K562 (cell line): ENCODE results near the gene PTCRA. TPM values are rescaled to one million over a fixed set of nuclear protein-coding genes. Genes with fewer than 3 reads are reported as not detected.
"Not testable (repeated sequence)": the region's sequence is repeated elsewhere in the genome, so short reads cannot be mapped to it uniquely, and the experiment has no call there.

Experiments
- ATAC-seq: fragments of 200-7000 bp; cut with Tn5 transposase; 3 replicates; pipeline ENCODE4 v1.9.1; 2020; ENCODE audit warnings: moderate library complexity
- BruUV-seq: library from RNA; stranded (reverse); fragments of 400-500 nt; replicated peaks from 2 replicates; lab custom pipeline; 2021; lab: Mats Ljungman, UMichigan
- CTCF ChIA-PET: fragments of 300-600 bp; formaldehyde crosslinking; extraction: SDS; loops from one replicate; lab custom pipeline; 2021; ENCODE audit warnings: low intra/inter-chr PET ratio; lab: Yijun Ruan, JAX
- POLR2A ChIA-PET: fragments of 300-600, 350-650 bp; sonication (Branson Sonifier 250); formaldehyde crosslinking; extraction: SDS; loops from one replicate; lab custom pipeline; 2021; ENCODE audit warnings: antibody characterized with exemption, inconsistent platforms; lab: Yijun Ruan, JAX
- DNase-seq, 4 experiments: peaks; one replicate each; pipeline versions ENCODE4 v3.0.0 to v3.0.0-alpha.2; 2011 to 2018; ENCODE audit warnings: low spot score in 3 of 4, mixed read lengths in 3 of 4; ENCODE audit errors: extremely low read depth in 1 of 4
- FAIRE-seq: peaks from 2 replicates; lab custom pipeline; 2011; peaks lifted over from hg19 to GRCh38; lab: Jason Lieb, UNC
- H2AFZ ChIP-seq: 2 replicates; pipeline ENCODE4 v1.6.0; 2011; ENCODE audit warnings: low read depth, low read length, control low read depth, inconsistent platforms
- H3K27ac ChIP-seq: fragments of 200-600 bp; 3 replicates; pipeline ENCODE4 v1.8.0; 2011; ENCODE audit warnings: low read depth, mild to moderate bottlenecking, control low read depth, inconsistent platforms, low read length, moderate library complexity, mixed read lengths; ENCODE audit errors: extremely low read depth
- H3K27me3 ChIP-seq, 2 experiments: fragments of 300-600 bp in 1 of 2; 2 replicates in 1 of 2; 3 replicates in 1 of 2; pipeline versions ENCODE4 v1.6.0 to v1.8.0; 2011; ENCODE audit warnings: inconsistent platforms in 2 of 2, low read length in 2 of 2, mild to moderate bottlenecking in 1 of 2, mixed read lengths in 1 of 2, moderate library complexity in 1 of 2; ENCODE audit not compliant: control insufficient read depth in 2 of 2, insufficient read depth in 2 of 2
- H3K36me3 ChIP-seq: fragments of 300-600 bp; 3 replicates; pipeline ENCODE4 v1.8.0; 2011; ENCODE audit warnings: mild to moderate bottlenecking, low read length, inconsistent platforms; ENCODE audit not compliant: control insufficient read depth, insufficient read depth
- H3K4me1 ChIP-seq, 2 experiments: fragments of 200-600 bp in 1 of 2; replicated peaks in 1 of 2; 2 replicates in 1 of 2; 3 replicates in 1 of 2; pipeline versions ENCODE4 v1.5.1 to v1.8.0; 2011; ENCODE audit warnings: inconsistent platforms in 2 of 2, low read length in 2 of 2, mild to moderate bottlenecking in 1 of 2, mixed read lengths in 1 of 2, moderate library complexity in 1 of 2; ENCODE audit not compliant: control insufficient read depth in 2 of 2, insufficient read depth in 2 of 2
- H3K4me2 ChIP-seq: 2 replicates; pipeline ENCODE4 v1.6.1; 2011; ENCODE audit warnings: low read length, control low read depth, inconsistent platforms, mixed read lengths; ENCODE audit not compliant: insufficient read depth
- H3K4me3 ChIP-seq: fragments of 200-600 bp; sonication (generic), shearing (Covaris generic); 2 replicates; pipeline ENCODE4 v1.5.1; 2016; ENCODE audit warnings: control low read depth, inconsistent platforms
- H3K79me2 ChIP-seq: fragments of 200-600 bp; 3 replicates; pipeline ENCODE4 v1.8.0; 2011; ENCODE audit warnings: low read length, inconsistent platforms; ENCODE audit not compliant: control insufficient read depth, insufficient read depth
- H3K9ac ChIP-seq, 2 experiments: 2 replicates each; pipeline versions ENCODE4 v1.6.0 to v1.6.1; 2011; ENCODE audit warnings: low read depth in 2 of 2, low read length in 2 of 2, control low read depth in 1 of 2, inconsistent platforms in 1 of 2, mild to moderate bottlenecking in 1 of 2, mixed read lengths in 1 of 2; ENCODE audit not compliant: insufficient read depth in 1 of 2
- H3K9me1 ChIP-seq: one replicate; pipeline ENCODE4 v1.6.0; 2011; ENCODE audit warnings: inconsistent platforms, mild to moderate bottlenecking, low read length, moderate library complexity; ENCODE audit not compliant: control insufficient read depth, insufficient read depth
- H3K9me3 ChIP-seq: replicated peaks from 2 replicates; pipeline ENCODE4 v1.5.1; 2011; ENCODE audit warnings: low read depth, low read length, inconsistent platforms; ENCODE audit not compliant: control insufficient read depth, insufficient read depth
- H4K20me1 ChIP-seq: replicated peaks from 2 replicates; pipeline ENCODE4 v1.6.1; 2011; ENCODE audit warnings: low read length, inconsistent platforms, mixed read lengths; ENCODE audit not compliant: control insufficient read depth, insufficient read depth
- BHLHE40 ChIP-seq: IDR thresholded peaks from 2 replicates; pipeline ENCODE4 v1.6.1; 2011; ENCODE audit warnings: low read length, improper control_type of control experiment
- CTBP1 ChIP-seq: fragments of 450-650 bp; IDR thresholded peaks from 2 replicates; pipeline ENCODE4 v1.6.1; 2016; ENCODE audit warnings: borderline replicate concordance
- GATA2 ChIP-seq: sonication (generic); formaldehyde crosslinking; IDR thresholded peaks from 2 replicates; pipeline ENCODE4 v1.4.0; 2020; ENCODE audit warnings: mild to moderate bottlenecking, missing genetic modification reagents
- GATAD2A ChIP-seq: fragments of 450-650 bp; IDR thresholded peaks from 2 replicates; pipeline ENCODE4 v1.6.1; 2017
- HDAC1 ChIP-seq, 2 experiments: fragments of 450-650 bp; IDR thresholded peaks; 2 replicates each; pipeline ENCODE4 v1.6.1; 2016 to 2017; ENCODE audit warnings: inconsistent platforms in 1 of 2, mild to moderate bottlenecking in 1 of 2, moderate library complexity in 1 of 2
- HES1 ChIP-seq: fragments of 450-650 bp; IDR thresholded peaks from 2 replicates; pipeline ENCODE4 v1.6.1; 2016; ENCODE audit warnings: low read depth, mild to moderate bottlenecking, moderate library complexity
- L3MBTL2 ChIP-seq: fragments of 450-650 bp; IDR thresholded peaks from 2 replicates; pipeline ENCODE4 v1.6.1; 2016; ENCODE audit warnings: mild to moderate bottlenecking, moderate library complexity
- LEF1 ChIP-seq: fragments of 450-650 bp; IDR thresholded peaks from 2 replicates; pipeline ENCODE4 v1.6.1; 2016; ENCODE audit warnings: mild to moderate bottlenecking
- MTA2 ChIP-seq: fragments of 450-650 bp; IDR thresholded peaks from 2 replicates; pipeline ENCODE4 v1.6.1; 2016; ENCODE audit warnings: low read depth
- NCOR1 ChIP-seq: fragments of 450-650 bp; IDR thresholded peaks from 2 replicates; pipeline ENCODE4 v1.6.1; 2016; ENCODE audit warnings: mild to moderate bottlenecking, moderate library complexity
- NR1H2 ChIP-seq: sonication (generic); formaldehyde crosslinking; IDR thresholded peaks from 2 replicates; pipeline ENCODE4 v1.4.0; 2020; ENCODE audit warnings: mild to moderate bottlenecking, missing genetic modification reagents
- POLR2B ChIP-seq: fragments of 450-650 bp; IDR thresholded peaks from 2 replicates; pipeline ENCODE4 v1.6.1; 2018; ENCODE audit warnings: low read depth; ENCODE audit not compliant: partially characterized antibody
- RNF2 ChIP-seq: sonication (generic); IDR thresholded peaks from 2 replicates; pipeline ENCODE4 v1.6.1; 2016
- SPI1 ChIP-seq: IDR thresholded peaks from 2 replicates; pipeline ENCODE4 v1.6.1; 2011; ENCODE audit warnings: low read depth, low read length, control low read depth, borderline replicate concordance
- TEAD1 ChIP-seq, 2 experiments: fragments of 450-650 bp in 1 of 2; sonication (generic) in 1 of 2; formaldehyde crosslinking; IDR thresholded peaks; 2 replicates each; pipeline versions ENCODE4 v1.4.0 to v1.8.0; 2020 to 2022; ENCODE audit warnings: mild to moderate bottlenecking in 2 of 2, missing genetic modification reagents in 1 of 2
- TFAP4 ChIP-seq: sonication (generic); formaldehyde crosslinking; IDR thresholded peaks from 2 replicates; pipeline ENCODE4 v1.8.0; 2022; ENCODE audit warnings: missing genetic modification reagents, mild to moderate bottlenecking, moderate library complexity, borderline replicate concordance
- ZBTB9 ChIP-seq: fragments of 450-650 bp; formaldehyde crosslinking; IDR thresholded peaks from 2 replicates; pipeline ENCODE4 v1.4.0; 2020; ENCODE audit warnings: mild to moderate bottlenecking, moderate library complexity
- WGBS: fragments of 100-300 bp; shearing (Covaris generic); methylation state at CpG from one replicate; pipeline ENCODE4 v1.1.6; 2016; ENCODE audit warnings: low coverage, mixed read lengths; ENCODE audit not compliant: insufficient coverage; ENCODE audit errors: missing lambda C conversion rate; 5-methylcytosine and 5-hydroxymethylcytosine counted together
- in situ Hi-C: fragments of 300-500 bp; cut with MboI; formaldehyde crosslinking; loops from 4 replicates; pipeline ENCODE4 v1.15.0; 2018; ENCODE audit warnings: inconsistent platforms, mixed read lengths
- intact Hi-C: fragments of 100-400 bp; cut with micrococcal nuclease; formaldehyde crosslinking; loops from 2 replicates; pipeline ENCODE4 v1.14.2; 2022
- polyA plus RNA-seq, 8 experiments: library from polyadenylated mRNA; depleted of rRNA in 4 of 8; stranded (reverse) in 5 of 8; unstranded in 3 of 8; fragments of >200 nt; fragmentation: Nextera tagmentation in 2 of 8; fragmentation: Illumina TruSeq in 1 of 8; extraction: Ambion mirVana in 2 of 8; extraction: Trizol in 1 of 8; gene quantifications; 2 replicates each; pipeline versions ENCODE4 v1.2.1 to v1.2.3, GENCODE V29; 2011 to 2014; ENCODE audit warnings: inconsistent platforms in 1 of 8, missing spikeins in 1 of 8
- total RNA-seq, 7 experiments: library from RNA; depleted of rRNA in 6 of 7; stranded (reverse); fragments of >200 nt in 6 of 7; fragmentation: Illumina TruSeq in 2 of 7; extraction: Trizol in 2 of 7; gene quantifications; 2 replicates each; pipeline versions ENCODE4 v1.2.1 to v1.2.3, GENCODE V29; 2011 to 2021; ENCODE audit warnings: low replicate concordance in 1 of 7
- TF ChIP-seq, protein P1 (sequence below): IDR thresholded peaks from 2 replicates; pipeline ENCODE4 v1.6.1; 2011; ENCODE audit not compliant: insufficient read length; ENCODE audit errors: extremely low read depth

Gene PTCRA
- total and polyA plus RNA-seq, 9 of the 15 experiments (the other 6 are each of a cell fraction or from before 2014, with no cell fraction given) = 0.21 TPM; not detected in 8

GRCh38 chr6:42891199-42891722, 24.6 kb upstream of the PTCRA start (continued):
- TF ChIP-seq, protein P1, sequence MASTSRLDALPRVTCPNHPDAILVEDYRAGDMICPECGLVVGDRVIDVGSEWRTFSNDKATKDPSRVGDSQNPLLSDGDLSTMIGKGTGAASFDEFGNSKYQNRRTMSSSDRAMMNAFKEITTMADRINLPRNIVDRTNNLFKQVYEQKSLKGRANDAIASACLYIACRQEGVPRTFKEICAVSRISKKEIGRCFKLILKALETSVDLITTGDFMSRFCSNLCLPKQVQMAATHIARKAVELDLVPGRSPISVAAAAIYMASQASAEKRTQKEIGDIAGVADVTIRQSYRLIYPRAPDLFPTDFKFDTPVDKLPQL = no peak
- TF ChIP-seq MTA2 (no peak), NR1H2 (CRISPR knock-in tag) (no peak), HDAC1 (IDR thresholded peaks at IDR 0.05) (no peak), POLR2B (no peak), ZBTB9 (no peak)
- TF ChIP-seq, all 486 proteins: peak for 0

DNA sequence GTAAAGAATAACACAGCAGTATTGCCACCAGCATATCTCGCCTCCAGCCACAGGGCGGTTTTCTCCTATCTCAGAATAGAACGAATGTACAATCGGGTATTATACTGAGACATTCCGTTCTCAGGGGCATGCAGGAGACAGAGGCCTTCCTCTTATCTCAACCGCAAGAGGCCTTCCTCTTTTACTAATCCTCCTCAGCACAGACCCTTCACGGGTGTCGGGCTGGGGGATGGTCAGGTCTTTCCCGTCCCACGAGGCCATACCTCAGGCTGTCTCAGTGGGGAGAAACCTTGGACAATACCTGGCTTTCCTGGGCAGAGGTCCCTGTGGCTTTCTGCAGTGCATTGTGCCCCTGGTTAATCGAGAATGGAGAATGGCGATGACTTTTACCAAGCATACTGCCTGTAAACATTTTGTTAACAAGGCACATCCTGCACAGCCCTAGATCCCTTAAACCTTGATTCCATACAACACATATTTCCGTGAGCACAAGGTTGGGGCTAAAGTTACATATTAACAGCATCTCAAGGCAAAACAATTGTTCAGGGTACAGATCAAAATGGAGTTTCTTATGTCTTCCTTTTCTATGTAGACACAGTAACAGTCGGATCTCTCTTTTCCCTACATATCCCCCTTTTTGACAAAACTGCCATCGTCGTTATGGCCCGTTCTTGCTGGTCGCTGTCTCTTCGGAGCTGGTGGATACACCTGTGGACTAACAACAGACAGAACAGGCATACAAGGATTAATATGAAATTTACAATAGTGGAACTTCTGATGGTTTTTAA, 21.6 kb upstream of the PTCRA start:
- FAIRE-seq (peak; percentile 51), DNase-seq (peak in 1 of 4 experiments; percentile 77)
- H4K20me1 ChIP-seq, H3K9ac ChIP-seq, intact Hi-C loops, H3K27me3 ChIP-seq, CTCF ChIA-PET, POLR2A ChIA-PET, BruUV-seq, ATAC-seq, H3K4me3 ChIP-seq, H3K27ac ChIP-seq, H3K9me3 ChIP-seq, H3K79me2 ChIP-seq, in situ Hi-C loops, H3K9me1 ChIP-seq: not testable (repeated sequence)
- Histone ChIP-seq H2AFZ (peak overlapping the region; percentile 12; the same call in 1 of the 2 replicates), H3K4me1 (peaks cover 17 to 20% of the 10 kb centered on the region in 2 experiments), H3K4me2 (peak overlapping the region; percentile 26; the same call in 1 of the 2 replicates), H3K36me3 (peaks cover 16% of the 10 kb centered on the region; the same call in 2 of the 3 replicates)
- WGBS = 26% methylated on average over 18 of the region's 19 CpGs
- TF ChIP-seq GATA2 (CRISPR knock-in tag) = peak; percentile 85
- peak; percentile 63; the same call in 1 of the 2 replicates for TF ChIP-seq HES1
- TF ChIP-seq GATAD2A = 0 out of 2 replicates have a peak, but pooled peaks have one; percentile 55
- TF ChIP-seq LEF1 = peak; percentile 55
- TF ChIP-seq TFAP4 (CRISPR knock-in tag) = 0 out of 2 replicates have a peak, but pooled peaks have one; percentile 24
- TF ChIP-seq TEAD1 (CRISPR knock-in tag; IDR thresholded peaks at IDR 0.05) = peak; percentile 56 to 67; a peak in 1 of 4 replicates
- TF ChIP-seq L3MBTL2 = 0 out of 2 replicates have a peak, but pooled peaks have one; percentile 25
- 0 out of 2 replicates have a peak, but pooled peaks have one; percentile 33 for TF ChIP-seq BHLHE40
- peak; percentile 68; the same call in 1 of the 2 replicates for TF ChIP-seq CTBP1
- TF ChIP-seq RNF2 = peak; percentile 85
- peak; percentile 78 for TF ChIP-seq NCOR1
- peak; percentile 81 for TF ChIP-seq SPI1
